ENCODE results near the gene RPH3AL.

The RPH3AL gene

GRCh38 chr17:378068-378467 lies 25.5 kb upstream of the RPH3AL start:
- DNase-seq, result no peak

- DNase-seq, result no peak
Observed at GRCh38 chr17:376936-377863, 24.6 kb upstream of the RPH3AL start.

GRCh38 chr17:373613-374230 lies 21.1 kb upstream of the RPH3AL start:
- DNase-seq, result peak; percentile 43

- DNase-seq, result peak; percentile 34
Observed at GRCh38 chr17:372157-373152, 19.8 kb upstream of the RPH3AL start.

GRCh38 chr17:371583-371982 lies 19.0 kb upstream of the RPH3AL start:
- no peak for DNase-seq

- DNase-seq, result peak; percentile 43
Observed at GRCh38 chr17:367656-368055, 15.0 kb upstream of the RPH3AL start.

- peak; percentile 40 for DNase-seq
Observed at GRCh38 chr17:366657-367615, 14.3 kb upstream of the RPH3AL start.

GRCh38 chr17:364766-365165 lies 12.2 kb upstream of the RPH3AL start:
- no peak for DNase-seq

- no peak for DNase-seq
Observed at GRCh38 chr17:364308-364707, 11.7 kb upstream of the RPH3AL start.

GRCh38 chr17:362721-363120 lies 10.1 kb upstream of the RPH3AL start:
- DNase-seq, result no peak

GRCh38 chr17:360092-360750 lies 7.6 kb upstream of the RPH3AL start:
- peak; percentile 52 for DNase-seq

- peak; percentile 50 for DNase-seq
Observed at GRCh38 chr17:358491-359151, 6.0 kb upstream of the RPH3AL start.

GRCh38 chr17:357644-358043 lies 5.0 kb upstream of the RPH3AL start:
- peak; percentile 58 for DNase-seq

- DNase-seq, result peak; percentile 47
Observed at GRCh38 chr17:356671-357434, 4.2 kb upstream of the RPH3AL start.

- DNase-seq, result peak; percentile 69
Observed at GRCh38 chr17:354651-355556, 2.3 kb upstream of the RPH3AL start.

GRCh38 chr17:353838-354234 lies 1.2 kb upstream of the RPH3AL start:
- peak; percentile 28 for DNase-seq

GRCh38 chr17:353213-353837 lies 718 bp upstream of the RPH3AL start:
- no peak for DNase-seq

- no peak for DNase-seq
Observed at GRCh38 chr17:351875-352420, 659 bp downstream of the RPH3AL start.
